GM12872 (cell line): ENCODE data around the gene S100A16.

Source experiments
- TF ChIP-seq, protein P1 (sequence below): IDR thresholded peaks from 3 replicates; pipeline ENCODE4 v1.5.1; 2011; ENCODE audit warnings: low read depth, mild to moderate bottlenecking, low read length, moderate library complexity; ENCODE audit not compliant: insufficient read depth

S100A16 gene

GRCh38 chr1:153568367-153569099 is 44.4 kb downstream of the S100A16 start:
- TF ChIP-seq, protein P1, sequence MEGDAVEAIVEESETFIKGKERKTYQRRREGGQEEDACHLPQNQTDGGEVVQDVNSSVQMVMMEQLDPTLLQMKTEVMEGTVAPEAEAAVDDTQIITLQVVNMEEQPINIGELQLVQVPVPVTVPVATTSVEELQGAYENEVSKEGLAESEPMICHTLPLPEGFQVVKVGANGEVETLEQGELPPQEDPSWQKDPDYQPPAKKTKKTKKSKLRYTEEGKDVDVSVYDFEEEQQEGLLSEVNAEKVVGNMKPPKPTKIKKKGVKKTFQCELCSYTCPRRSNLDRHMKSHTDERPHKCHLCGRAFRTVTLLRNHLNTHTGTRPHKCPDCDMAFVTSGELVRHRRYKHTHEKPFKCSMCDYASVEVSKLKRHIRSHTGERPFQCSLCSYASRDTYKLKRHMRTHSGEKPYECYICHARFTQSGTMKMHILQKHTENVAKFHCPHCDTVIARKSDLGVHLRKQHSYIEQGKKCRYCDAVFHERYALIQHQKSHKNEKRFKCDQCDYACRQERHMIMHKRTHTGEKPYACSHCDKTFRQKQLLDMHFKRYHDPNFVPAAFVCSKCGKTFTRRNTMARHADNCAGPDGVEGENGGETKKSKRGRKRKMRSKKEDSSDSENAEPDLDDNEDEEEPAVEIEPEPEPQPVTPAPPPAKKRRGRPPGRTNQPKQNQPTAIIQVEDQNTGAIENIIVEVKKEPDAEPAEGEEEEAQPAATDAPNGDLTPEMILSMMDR: peak; percentile 99

- TF ChIP-seq, protein P1: no peak
Observed at GRCh38 chr1:153567621-153568366, 45.1 kb downstream of the S100A16 start.

GRCh38 chr1:153566414-153567371 is 46.2 kb downstream of the S100A16 start:
- TF ChIP-seq, protein P1: no peak

DNA sequence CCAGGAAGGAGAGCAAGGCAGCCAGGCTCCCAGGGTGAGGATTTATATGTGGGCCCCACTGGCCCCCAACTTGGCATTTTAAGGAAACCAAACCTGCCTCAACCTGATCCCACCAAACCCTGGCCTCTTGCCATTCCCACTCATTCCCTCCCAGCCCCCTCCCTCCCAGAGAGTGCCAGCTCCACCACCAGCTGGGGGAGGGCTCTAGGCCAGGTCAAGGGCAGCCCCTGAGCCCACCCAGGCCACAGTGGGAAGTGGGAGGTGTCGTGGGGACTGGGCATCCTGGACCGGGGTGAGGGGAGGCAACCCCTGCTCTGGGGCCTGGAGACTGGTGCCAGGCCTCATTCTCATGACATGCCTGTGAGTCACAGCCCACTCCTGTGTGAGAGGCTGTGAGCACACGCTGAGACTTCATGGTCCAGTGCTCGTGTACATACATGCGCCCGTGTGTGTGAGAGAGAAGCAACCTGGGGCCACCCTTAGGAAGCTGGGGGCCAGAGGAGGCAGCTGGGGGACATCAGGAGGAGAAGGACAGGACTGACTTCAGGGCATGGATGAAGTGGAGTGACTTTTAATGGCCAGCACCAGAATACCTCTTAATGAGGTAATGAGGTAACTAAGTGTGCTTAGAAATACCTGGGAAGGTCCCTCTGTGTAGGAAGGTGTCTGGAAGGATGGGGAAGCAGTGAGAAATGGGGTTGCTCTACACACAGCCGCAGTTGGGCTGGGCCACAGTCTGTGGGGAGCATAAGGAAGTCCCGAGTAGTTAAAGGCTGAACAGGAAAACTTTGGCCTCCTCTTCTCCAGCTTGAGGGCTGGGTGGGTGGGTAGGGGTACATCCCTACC is 47.2 kb downstream of the S100A16 start, which contains the start of gene S100A2:
TSS of gene S100A2 (minus strand) at position 316 of the 846 bp plus-strand sequence. CDS start 1,967 bp downstream, outside the sequence.
- TF ChIP-seq, protein P1: no peak

GRCh38 chr1:153563991-153564390 is 48.9 kb downstream of the S100A16 start:
- TF ChIP-seq, protein P1: no peak

DNA sequence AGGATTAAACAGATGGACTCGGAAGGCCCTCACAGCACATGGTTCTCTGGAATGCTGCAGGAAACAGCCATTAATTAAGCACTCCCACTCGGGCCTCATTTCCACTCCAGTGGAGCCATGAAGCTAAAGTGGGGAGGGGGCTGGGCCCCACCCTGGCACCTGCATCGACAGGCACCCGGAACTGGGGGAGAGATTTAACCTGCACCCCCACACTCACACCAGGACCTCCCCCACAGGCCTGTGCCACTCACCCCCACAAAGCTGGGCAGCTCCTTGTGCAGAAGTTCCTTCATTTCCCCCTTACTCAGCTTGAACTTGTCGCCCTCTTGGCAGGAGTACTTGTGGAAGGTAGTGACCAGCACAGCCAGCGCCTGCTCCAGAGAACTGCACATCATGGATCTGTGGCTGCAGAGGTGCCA is 49.4 kb downstream of the S100A16 start:
- TF ChIP-seq, protein P1: no peak
